NOMO-1 (cell line): ENCODE results near the gene IL1RN.

ENCODE experiments used
- DNase-seq, 2 experiments: peaks; one replicate each; lab custom pipeline; 2025; ENCODE audit not compliant: unreplicated experiment in 2 of 2; lab: John Stamatoyannopoulos, UW

IL1RN gene

GRCh38 chr2:113102133-113102532, 25.3 kb upstream of the IL1RN start:
- no peak for DNase-seq

GRCh38 chr2:113103277-113103676, 24.1 kb upstream of the IL1RN start:
- DNase-seq: no peak

GRCh38 chr2:113104054-113104611, 23.3 kb upstream of the IL1RN start:
- no peak for DNase-seq

GRCh38 chr2:113105047-113105785, 22.2 kb upstream of the IL1RN start:
- DNase-seq: no peak

- no peak for DNase-seq
Observed at GRCh38 chr2:113111121-113111520, 16.3 kb upstream of the IL1RN start.

GRCh38 chr2:113111823-113112287, 15.5 kb upstream of the IL1RN start:
- peak; percentile 63 to 67 for DNase-seq

- DNase-seq: no peak
Observed at GRCh38 chr2:113112441-113112840, 15.0 kb upstream of the IL1RN start.

GRCh38 chr2:113112871-113113270, 14.5 kb upstream of the IL1RN start:
- DNase-seq: no peak

GRCh38 chr2:113113807-113114206, 13.6 kb upstream of the IL1RN start:
- no peak for DNase-seq

GRCh38 chr2:113114224-113114945, 13.0 kb upstream of the IL1RN start:
- DNase-seq: no peak

GRCh38 chr2:113114996-113115395, 12.4 kb upstream of the IL1RN start:
- no peak for DNase-seq

- DNase-seq: no peak
Observed at GRCh38 chr2:113116100-113116958, 11.1 kb upstream of the IL1RN start.

- no peak for DNase-seq
Observed at GRCh38 chr2:113117541-113118262, 9.7 kb upstream of the IL1RN start.

- DNase-seq: no peak
Observed at GRCh38 chr2:113118263-113118657, 9.1 kb upstream of the IL1RN start.

GRCh38 chr2:113119111-113119510, 8.3 kb upstream of the IL1RN start:
- DNase-seq: no peak

- no peak for DNase-seq
Observed at GRCh38 chr2:113120861-113121260, 6.5 kb upstream of the IL1RN start.

GRCh38 chr2:113122364-113122763, 5.0 kb upstream of the IL1RN start:
- DNase-seq: no peak

- DNase-seq: peak; percentile 35 to 82
Observed at GRCh38 chr2:113123726-113124125, 3.7 kb upstream of the IL1RN start.

- peak; percentile 22 to 66 for DNase-seq
Observed at GRCh38 chr2:113124181-113124961, 3.0 kb upstream of the IL1RN start.
